Adrenal gland (tissue), 12 donors: ENCODE data around the gene SMIM45. TPM values are rescaled to one million over a fixed set of nuclear protein-coding genes. Genes with fewer than 3 reads are reported as not detected.
A peak's percentile ranks its signal among the peaks of the same experiment; 100 is the strongest.

Experiments
- DNase-seq, 7 donors: peaks; one replicate each; pipeline ENCODE4 v3.0.0-alpha.2; 2019 to 2020
- H3K27ac ChIP-seq, 5 donors: fragments of 200-600 bp; sonication (generic) in 4 of 5; 1 replicate in 3 of 5; 2 replicates in 2 of 5; pipeline versions ENCODE4 v1.5.1 to v1.8.0; 2016 to 2020; ENCODE audit warnings: mild to moderate bottlenecking in 1 of 5
- H3K27me3 ChIP-seq: fragments of 200-600 bp; 2 replicates; pipeline ENCODE4 v1.8.0; 2021
- H3K36me3 ChIP-seq, 2 donors: fragments of 200-600 bp; replicated peaks in 1 of 2; 1 replicate in 1 of 2; 2 replicates in 1 of 2; pipeline versions ENCODE4 v1.5.1 to v1.8.0; 2018 to 2022
- H3K4me1 ChIP-seq, 2 donors: fragments of 200-600 bp; replicated peaks in 1 of 2; 1 replicate in 1 of 2; 2 replicates in 1 of 2; pipeline versions ENCODE4 v1.5.1 to v1.8.0; 2018 to 2021
- H3K4me3 ChIP-seq, 4 donors: fragments of 200-600 bp; sonication (generic) in 3 of 4; one replicate each; pipeline ENCODE4 v1.5.1; 2016 to 2018
- H3K9me3 ChIP-seq, 3 donors: fragments of 200-600 bp; sonication (generic) in 1 of 3; replicated peaks in 1 of 3; 1 replicate in 2 of 3; 2 replicates in 1 of 3; pipeline versions ENCODE4 v1.5.1 to v1.8.0; 2016 to 2021
- CTCF ChIP-seq, 6 experiments: fragments of 450-650 bp in 4 of 6; fragments of 200-600 bp in 2 of 6; sonication (generic) in 1 of 6; IDR thresholded peaks; 1 replicate in 5 of 6; 2 replicates in 1 of 6; pipeline versions ENCODE4 v1.5.1 to v1.8.0; 2016 to 2021; ENCODE audit warnings: antibody characterized with exemption in 6 of 6, mild to moderate bottlenecking in 2 of 6, moderate library complexity in 1 of 6
- POLR2A ChIP-seq, 2 donors: fragments of 450-650 bp; IDR thresholded peaks; one replicate each; pipeline ENCODE4 v1.6.1; 2017; ENCODE audit warnings: antibody characterized with exemption in 2 of 2, mild to moderate bottlenecking in 2 of 2, moderate library complexity in 1 of 2
- WGBS, 4 donors: extraction: QIAGEN DNeasy Blood & Tissue Kit in 2 of 4; methylation state at CpG; one replicate each; pipeline versions ENCODE4 v1.1.5 to v1.1.7; 2013 to 2017; 5-methylcytosine and 5-hydroxymethylcytosine counted together
- intact Hi-C, 2 donors: fragments of 100-400 bp; cut with DNase I; formaldehyde crosslinking; loops; one replicate each; pipeline versions ENCODE4 v1.14.1 to v1.15.0; 2022 to 2023
- polyA plus RNA-seq, 3 donors: library from polyadenylated mRNA; stranded (reverse); fragments of 200-250 nt in 2 of 3; fragments of 350-450 nt in 1 of 3; fragmentation: Illumina TruSeq in 1 of 3; extraction: RNeasy Lipid Tissue Mini Kit (QIAGEN cat#74804) in 1 of 3; gene quantifications; one replicate each; pipeline ENCODE4 v1.2.3, GENCODE V29; 2013 to 2014
- total RNA-seq, 9 donors: library from RNA; depleted of rRNA in 4 of 9; stranded (reverse); fragments of >200 nt in 4 of 9; fragments of 120-200 nt in 1 of 9; fragmentation: NEBNext Ultra II Directional in 1 of 9; extraction: Animal tissue kit (Norgen Biotek cat#: 25700) in 1 of 9; gene quantifications; one replicate each; pipeline versions ENCODE4 v1.1.0 to v1.2.4, GENCODE V29; 2013 to 2023
- donor health status: healthy with polysubstance abuse.
- donor health status: Bipolar disorder and iron deficiency.
- donor health status: DM: yes; HTN: yes; CAD: no.
- donor health status: DM: no; HTN: no; CAD: no.
- donor health status: DM: no; HTN: no; CAD: no.
- donor health status: DM: yes; HTN: yes; CAD: no.

The SMIM45 gene

GRCh38 chr22:42001706-42002105, 49.8 kb downstream of the SMIM45 start:
- H3K4me3 ChIP-seq: no peak overlapping the region
- TF ChIP-seq CTCF (IDR thresholded peaks at IDR 0.05) (no peak), POLR2A (IDR thresholded peaks at IDR 0.05) (no peak)
- 94 to 97% (median 96%) methylated on average over 7 to 12 of the region's 12 CpGs for WGBS, 4 donors
- no peaks in the 10 kb centered on the region for H3K9me3 ChIP-seq
- intact Hi-C loops: no loop called here
- peak in 1 of 7 donors; percentile 36 for DNase-seq
- H3K36me3 ChIP-seq: no peaks in the 10 kb centered on the region
- no peak overlapping the region for H3K27ac ChIP-seq
- no peaks in the 10 kb centered on the region for H3K27me3 ChIP-seq
- H3K4me1 ChIP-seq: peaks cover 0 to 13% of the 10 kb centered on the region in 2 donors

- TF ChIP-seq CTCF (IDR thresholded peaks at IDR 0.05): no peak
- no peak for TF ChIP-seq POLR2A (IDR thresholded peaks at IDR 0.05)
- Histone ChIP-seq H3K27ac (no peak overlapping the region), H3K4me1 (no peaks in the 10 kb centered on the region), H3K9me3 (peaks cover 0 to 10% (median 6%) of the 10 kb centered on the region in 3 donors), H3K36me3 (no peaks in the 10 kb centered on the region), H3K4me3 (no peak overlapping the region), H3K27me3 (no peaks in the 10 kb centered on the region)
- 63 to 77% (median 72%) methylated on average over 4 of the region's 4 CpGs for WGBS, 4 donors
- intact Hi-C loops: no loop called here
- DNase-seq: no peak
Measured at GRCh38 chr22:42007922-42008321, 56.0 kb downstream of the SMIM45 start.

Other genes with a start within 250 kb of the SMIM45 start
- 10 to 100 TPM; 24.9 to 64.4 (median 36.4) TPM for gene CCDC134, start 151.5 kb upstream of the SMIM45 start, total RNA-seq
- gene CCDC134, start 151.5 kb upstream of the SMIM45 start, polyA plus RNA-seq: 10 to 100 TPM in 1 of 3 donors, 1 to 10 TPM in 2; 4.9 to 28.0 (median 6.8) TPM
- 100 to 1,000 TPM in 8 of 9 donors, 10 to 100 TPM in 1; 67.5 to 263 (median 152) TPM for gene SREBF2, start 119.0 kb upstream of the SMIM45 start, total RNA-seq
- 100 to 1,000 TPM in 2 of 3 donors, 10 to 100 TPM in 1; 85.7 to 209 (median 104) TPM for gene SREBF2, start 119.0 kb upstream of the SMIM45 start, polyA plus RNA-seq
- gene SHISA8, start 37.1 kb upstream of the SMIM45 start, total RNA-seq: 10 to 100 TPM in 8 of 9 donors, under 1 TPM in 1; 0.28 to 55.5 (median 20.1) TPM
- 10 to 100 TPM in 1 of 3 donors, 1 to 10 TPM in 2; 1.4 to 10.8 (median 5.1) TPM for gene SHISA8, start 37.1 kb upstream of the SMIM45 start, polyA plus RNA-seq
- 1 to 10 TPM in 5 of 9 donors, under 1 TPM in 4; 0.33 to 3.2 (median 1.1) TPM for gene TNFRSF13C, start 25.3 kb upstream of the SMIM45 start, total RNA-seq
- under 1 TPM; 0.24 to 0.35 (median 0.24) TPM for gene TNFRSF13C, start 25.3 kb upstream of the SMIM45 start, polyA plus RNA-seq
- gene CENPM, start 5.0 kb upstream of the SMIM45 start, total RNA-seq: 1 to 10 TPM in 7 of 9 donors, under 1 TPM in 1, not detected in 1; 0.88 to 9.2 (median 1.7) TPM
- gene CENPM, start 5.0 kb upstream of the SMIM45 start, polyA plus RNA-seq: 1 to 10 TPM in 2 of 3 donors, under 1 TPM in 1; 0.92 to 2.1 (median 1.4) TPM
- gene SEPTIN3, start 17.3 kb downstream of the SMIM45 start, total RNA-seq: 1 to 10 TPM in 4 of 9 donors, under 1 TPM in 3, not detected in 2; 0.14 to 4.7 (median 1.4) TPM
- gene SEPTIN3, start 17.3 kb downstream of the SMIM45 start, polyA plus RNA-seq: 1 to 10 TPM; 1.5 to 7.4 (median 6.4) TPM
- 1 to 10 TPM in 3 of 9 donors, under 1 TPM in 5, not detected in 1; 0.35 to 2.0 (median 0.67) TPM for gene WBP2NL, start 46.6 kb downstream of the SMIM45 start, total RNA-seq
- gene WBP2NL, start 46.6 kb downstream of the SMIM45 start, polyA plus RNA-seq: 1 to 10 TPM in 1 of 3 donors, under 1 TPM in 2; 0.54 to 1.6 (median 0.62) TPM
- gene NAGA, start 118.7 kb downstream of the SMIM45 start, total RNA-seq: 10 to 100 TPM; 17.5 to 54.0 (median 28.3) TPM
- gene NAGA, start 118.7 kb downstream of the SMIM45 start, polyA plus RNA-seq: 10 to 100 TPM in 2 of 3 donors, 1 to 10 TPM in 1; 7.4 to 18.1 (median 10.7) TPM
- 10 to 100 TPM in 2 of 9 donors, 1 to 10 TPM in 7; 4.3 to 14.3 (median 8.3) TPM for gene PHETA2, start 122.1 kb downstream of the SMIM45 start, total RNA-seq
- 1 to 10 TPM; 2.5 to 7.7 (median 6.3) TPM for gene PHETA2, start 122.1 kb downstream of the SMIM45 start, polyA plus RNA-seq
- 100 to 1,000 TPM in 4 of 9 donors, 10 to 100 TPM in 4, 1 to 10 TPM in 1; 4.3 to 147 (median 32.4) TPM for gene SMDT1, start 127.5 kb downstream of the SMIM45 start, total RNA-seq
- 100 to 1,000 TPM in 1 of 3 donors, 10 to 100 TPM in 2; 57.6 to 151 (median 67.4) TPM for gene SMDT1, start 127.5 kb downstream of the SMIM45 start, polyA plus RNA-seq
- 100 to 1,000 TPM in 2 of 9 donors, 10 to 100 TPM in 7; 57.0 to 178 (median 75.2) TPM for gene NDUFA6, start 138.6 kb downstream of the SMIM45 start, total RNA-seq
- 100 to 1,000 TPM; 120 to 372 (median 150) TPM for gene NDUFA6, start 138.6 kb downstream of the SMIM45 start, polyA plus RNA-seq
- gene CYP2D6, start 178.7 kb downstream of the SMIM45 start, total RNA-seq: under 1 TPM in 6 of 9 donors, not detected in 3; 0.35 to 0.81 (median 0.50) TPM
- 10 to 100 TPM in 1 of 3 donors, 1 to 10 TPM in 1, under 1 TPM in 1; 0.20 to 16.2 (median 3.3) TPM for gene CYP2D6, start 178.7 kb downstream of the SMIM45 start, polyA plus RNA-seq